NOMO-1 treated with dmso at 0.1 percent for 144 hours (cell line): ENCODE measurements around the gene HS6ST3.

Experiments
- DNase-seq: peaks from one replicate; lab custom pipeline; 2025; ENCODE audit not compliant: unreplicated experiment; lab: John Stamatoyannopoulos, UW

The HS6ST3 gene

DNA sequence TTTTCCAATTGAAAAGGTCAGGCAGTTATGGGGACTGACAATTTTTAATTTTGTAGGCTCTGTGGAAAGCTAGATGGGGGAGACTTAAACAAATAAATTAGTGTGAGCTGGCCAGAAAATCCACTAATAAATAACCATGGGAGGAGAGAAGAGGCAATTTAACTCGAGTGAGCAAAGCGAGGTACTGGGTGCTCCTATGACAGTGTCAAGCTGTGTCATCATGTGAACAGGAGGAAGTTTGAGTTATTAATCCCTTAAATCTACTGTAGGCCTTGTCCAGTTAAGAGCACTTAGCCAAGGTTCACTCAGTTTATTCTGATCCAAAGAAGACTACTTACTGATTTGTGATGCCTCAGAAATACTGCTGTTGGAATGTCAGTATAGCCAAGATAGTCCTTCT lies 781.6 kb downstream of the HS6ST3 start:
- no peak for DNase-seq

- no peak for DNase-seq
Observed at GRCh38 chr13:96880419-96880818, 790.5 kb downstream of the HS6ST3 start.
